GM21717 (cell line): ENCODE results near the gene CAMK2D.

ENCODE experiments used
- ATAC-seq: cut with Tn5 transposase; IDR thresholded peaks from one replicate; pipeline ENCODE4 v1.9.1; 2021; ENCODE audit warnings: mild to moderate bottlenecking, moderate library complexity; ENCODE audit not compliant: unreplicated experiment

CAMK2D gene

DNA sequence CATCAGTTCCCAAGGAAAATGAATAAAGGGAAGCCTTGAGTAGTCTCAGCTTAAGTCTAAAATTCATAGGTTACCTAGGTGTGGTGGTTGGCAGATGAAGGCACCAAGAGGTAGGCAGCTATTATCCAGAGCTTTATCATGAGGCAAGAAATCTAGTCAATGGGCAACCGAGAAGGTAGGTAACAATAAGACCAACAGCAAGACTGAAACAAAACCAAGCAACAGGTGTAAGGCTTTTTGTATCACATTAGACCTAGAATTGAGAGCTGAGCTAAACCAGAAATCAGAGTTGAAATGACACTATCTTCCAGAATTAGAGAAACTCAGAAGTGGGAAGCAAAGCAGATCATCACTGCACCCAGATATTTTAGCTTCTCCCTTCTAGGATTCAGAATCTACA, 117.1 kb downstream of the CAMK2D start:
- peak; percentile 32 for ATAC-seq

DNA sequence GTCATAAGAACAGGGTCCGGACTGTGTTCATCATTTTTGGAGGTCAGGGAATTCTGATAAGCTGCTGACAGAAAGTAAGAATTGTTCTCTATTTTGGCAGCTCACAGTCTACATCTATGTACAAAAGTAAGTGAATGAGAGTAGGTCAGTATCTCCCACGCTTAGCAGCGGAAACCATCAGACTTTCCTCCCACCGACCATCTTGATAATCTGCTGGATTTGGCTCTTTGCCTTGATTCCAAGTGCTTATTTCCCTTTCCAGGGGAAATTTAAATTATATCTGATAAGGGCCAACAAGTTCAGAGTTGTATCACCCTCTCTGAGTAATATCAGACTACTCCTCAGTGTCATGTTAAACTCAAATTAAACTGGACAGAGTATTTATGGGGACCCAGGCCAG, 118.0 kb downstream of the CAMK2D start:
- no peak for ATAC-seq

DNA sequence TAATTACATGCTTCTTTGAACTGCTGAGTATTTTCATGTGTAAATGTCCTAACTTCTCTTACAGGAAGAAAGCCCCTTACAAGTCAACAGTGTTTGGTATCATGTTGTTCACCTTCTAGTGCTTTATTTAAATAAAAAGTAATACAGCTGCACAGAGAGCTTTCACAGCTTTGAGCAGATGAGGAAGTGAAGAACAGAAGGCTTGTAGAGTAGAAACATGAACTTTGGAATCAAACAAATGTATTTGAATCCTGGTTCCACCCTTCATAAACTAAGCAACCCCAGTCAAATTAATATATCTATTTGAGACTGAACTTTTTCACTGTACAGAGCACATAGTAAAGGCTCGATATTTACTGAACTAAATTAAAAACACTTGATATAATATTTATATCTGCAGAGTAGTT, 120.5 kb downstream of the CAMK2D start:
- peak; percentile 67 for ATAC-seq

DNA sequence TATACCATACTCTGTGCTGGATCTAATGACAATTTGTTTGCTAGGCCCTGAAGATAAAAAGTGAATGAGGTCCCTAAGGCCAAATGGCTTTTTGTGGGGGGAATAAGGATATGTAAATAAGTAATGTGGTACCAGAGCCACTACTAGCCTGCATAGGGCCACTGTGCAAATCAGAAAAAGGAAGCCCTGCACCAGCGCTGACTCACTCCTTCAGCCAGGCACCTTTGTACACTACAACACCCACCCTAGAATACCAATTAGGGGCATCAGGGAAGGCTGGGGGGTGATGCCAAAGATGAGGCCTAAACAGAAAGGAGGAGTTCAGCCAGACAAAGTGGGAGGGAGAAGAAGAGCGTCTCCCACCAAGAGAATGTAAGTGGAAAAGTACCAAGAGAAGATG, 122.2 kb downstream of the CAMK2D start:
- peak; percentile 44 for ATAC-seq

DNA sequence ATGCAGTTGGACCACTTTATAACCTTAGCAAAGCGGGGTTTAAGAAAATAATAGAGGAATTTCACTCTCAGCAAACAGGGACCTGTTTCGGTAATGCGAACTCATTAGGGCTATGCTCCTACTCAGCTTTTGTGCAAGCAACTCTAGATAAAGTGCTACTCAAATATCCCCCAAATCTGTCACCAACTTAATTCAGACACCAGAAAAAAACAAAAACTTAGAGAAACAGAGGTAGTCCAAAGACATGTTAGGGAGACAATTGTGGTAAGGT, 123.0 kb downstream of the CAMK2D start:
- ATAC-seq, result no peak

DNA sequence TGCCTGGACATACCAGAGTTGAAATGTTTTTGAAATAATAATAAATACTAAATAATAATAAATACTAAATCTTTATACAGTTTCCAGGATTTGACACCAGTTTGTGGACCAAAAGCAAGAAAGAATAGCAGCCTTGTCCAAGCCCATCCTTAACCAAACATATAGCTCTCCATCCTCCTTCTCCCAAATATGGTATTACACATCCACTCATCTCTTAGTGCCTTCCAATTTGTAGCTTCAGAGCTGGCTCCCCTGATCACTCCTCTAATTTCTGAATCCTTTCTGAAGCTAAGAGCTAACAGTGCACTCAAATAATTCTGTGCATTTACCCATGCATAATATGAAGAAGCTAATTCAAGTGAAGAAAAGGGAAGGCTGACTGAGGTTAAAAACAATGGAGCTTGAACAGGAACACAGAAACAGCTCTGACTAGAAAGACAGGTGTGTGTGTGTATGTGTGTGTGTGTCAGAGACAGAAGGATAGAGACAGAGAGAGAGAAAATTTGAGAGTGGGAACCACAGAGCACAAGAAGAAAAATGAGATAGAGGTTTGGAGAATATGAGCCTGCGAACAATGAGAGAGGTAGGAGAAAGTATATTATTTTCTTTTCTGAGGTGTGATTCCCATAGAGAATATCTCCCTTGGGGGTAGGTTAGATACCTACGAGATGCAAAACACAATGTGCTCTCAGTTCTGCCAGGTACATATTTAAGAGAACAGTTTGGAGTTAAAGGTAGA, 123.5 kb downstream of the CAMK2D start:
- ATAC-seq, result no peak

DNA sequence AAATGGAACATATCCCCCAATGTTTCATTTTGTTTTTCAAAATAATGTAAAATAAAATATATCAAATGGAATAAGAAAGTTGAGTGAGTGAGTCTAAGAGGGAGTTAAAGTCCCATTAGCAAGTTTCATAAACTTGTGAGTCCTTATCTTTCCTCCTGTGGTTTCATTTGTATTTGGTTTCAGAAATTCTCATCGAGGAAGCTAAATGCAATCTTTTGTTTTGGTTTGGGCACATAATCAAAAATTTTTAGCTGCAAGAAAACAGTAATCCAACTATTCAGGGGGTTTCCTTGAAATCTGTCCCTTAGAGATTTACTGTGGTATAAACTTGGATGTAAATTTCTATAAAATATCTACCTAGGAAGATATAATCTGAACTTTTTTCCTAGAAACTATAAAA, 124.2 kb downstream of the CAMK2D start:
- ATAC-seq, result no peak

DNA sequence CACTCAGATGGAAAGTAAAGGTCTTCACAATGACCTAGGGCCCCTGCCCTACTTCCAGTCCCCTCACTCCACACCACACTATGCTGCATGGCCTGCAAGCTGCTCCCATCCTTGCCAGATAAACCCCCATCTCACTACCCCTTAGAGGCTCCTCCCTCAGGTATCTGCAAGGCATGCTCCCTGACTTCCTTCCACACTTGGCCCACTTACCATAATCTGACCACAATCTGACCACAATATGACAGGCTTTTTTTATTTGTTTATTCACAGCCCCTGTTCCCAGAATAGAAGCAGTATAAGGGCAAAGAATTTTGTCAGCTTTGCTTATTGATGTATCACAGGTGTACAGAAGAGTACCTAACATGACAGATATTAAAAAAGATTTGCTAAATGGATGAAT, 124.7 kb downstream of the CAMK2D start:
- no peak for ATAC-seq

DNA sequence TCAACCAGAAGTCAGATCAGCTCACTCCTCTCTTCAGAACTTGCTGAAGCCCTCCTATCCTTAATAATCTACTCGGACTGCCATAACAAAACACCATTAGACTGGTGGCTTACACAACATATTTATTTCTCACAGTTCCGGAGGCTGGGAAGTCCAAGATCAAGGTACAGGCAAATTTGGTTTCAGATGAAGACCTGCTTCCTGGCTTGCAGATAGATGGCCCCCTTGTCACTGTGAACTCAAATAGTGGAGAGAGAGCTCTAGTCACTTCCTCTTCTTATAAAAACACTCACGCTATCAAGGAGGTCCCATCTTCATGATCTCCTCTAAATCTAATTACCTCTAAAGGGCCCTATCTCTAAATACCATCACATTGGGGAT, 125.1 kb downstream of the CAMK2D start:
- ATAC-seq, result peak; percentile 45

DNA sequence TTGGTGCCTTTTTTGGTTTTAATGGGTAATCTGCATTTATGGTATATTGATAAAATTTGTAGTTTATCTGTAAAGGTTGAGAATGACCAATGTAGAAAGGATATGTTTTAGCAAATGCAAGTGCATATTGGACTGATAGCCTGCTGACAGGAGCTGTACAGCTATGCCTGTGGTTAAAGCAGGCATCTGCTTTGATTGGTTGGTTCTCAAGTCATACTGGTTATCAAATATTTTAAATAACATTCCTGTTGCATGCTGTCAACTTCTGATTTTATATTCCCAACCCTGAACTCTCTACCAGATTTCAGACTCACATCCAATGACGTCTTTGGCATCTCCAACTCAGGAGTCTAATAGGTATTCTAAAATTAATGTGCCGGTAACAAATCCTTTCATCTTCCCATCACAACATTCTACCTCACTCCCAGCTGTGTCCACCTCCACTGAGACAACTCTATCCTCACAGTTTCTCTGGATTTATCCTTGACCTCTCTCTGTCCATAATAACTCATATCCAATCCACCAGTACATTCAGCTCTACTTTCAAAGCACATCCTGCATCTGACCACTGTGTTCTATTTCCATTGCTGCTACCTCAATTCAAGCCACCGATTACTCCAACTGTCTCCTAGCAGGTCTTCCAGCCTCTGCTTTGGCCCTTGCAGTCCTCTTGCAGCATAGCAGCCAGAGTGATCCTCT, 125.7 kb downstream of the CAMK2D start:
- ATAC-seq, result no peak

DNA sequence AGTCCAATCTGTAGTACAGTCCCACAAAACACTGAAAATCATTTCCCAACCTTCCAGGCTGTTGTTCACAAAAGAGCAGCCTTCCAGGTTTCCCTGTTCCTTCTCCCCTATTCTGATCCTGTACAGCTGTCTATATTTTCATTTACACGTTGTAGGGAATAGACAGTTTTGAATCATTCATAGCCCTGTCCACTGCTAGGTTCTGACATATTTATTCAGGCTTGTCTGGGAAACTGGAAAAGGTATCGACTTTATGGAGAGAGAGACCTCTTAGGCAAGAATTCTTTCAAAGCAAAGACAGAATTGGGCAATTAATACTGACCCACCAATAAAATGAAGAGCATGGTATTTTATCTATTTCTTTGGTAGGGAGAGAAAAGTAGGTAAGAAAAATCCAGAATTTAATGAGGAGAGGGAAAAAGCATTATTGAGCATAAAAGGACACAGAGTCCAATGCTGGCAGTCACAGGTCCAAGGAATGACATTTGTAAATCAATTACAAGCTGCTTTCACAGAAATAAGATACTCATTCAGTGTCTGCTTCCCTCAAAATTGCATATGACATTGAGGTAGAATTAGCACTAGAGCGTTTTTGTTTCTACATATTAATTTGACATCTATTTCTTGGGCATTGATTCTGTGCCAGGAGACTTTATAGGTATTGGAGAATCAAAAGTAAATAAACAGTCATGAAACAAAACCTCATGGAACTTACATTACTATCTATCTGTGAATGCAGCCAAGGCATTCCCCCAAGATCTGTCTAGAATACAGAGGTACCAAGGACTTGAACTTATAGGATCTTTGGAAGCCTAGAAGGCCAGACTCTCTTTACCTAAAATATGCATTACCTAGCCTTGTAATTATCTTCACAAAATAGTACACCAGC, 127.2 kb downstream of the CAMK2D start:
- ATAC-seq, result no peak

DNA sequence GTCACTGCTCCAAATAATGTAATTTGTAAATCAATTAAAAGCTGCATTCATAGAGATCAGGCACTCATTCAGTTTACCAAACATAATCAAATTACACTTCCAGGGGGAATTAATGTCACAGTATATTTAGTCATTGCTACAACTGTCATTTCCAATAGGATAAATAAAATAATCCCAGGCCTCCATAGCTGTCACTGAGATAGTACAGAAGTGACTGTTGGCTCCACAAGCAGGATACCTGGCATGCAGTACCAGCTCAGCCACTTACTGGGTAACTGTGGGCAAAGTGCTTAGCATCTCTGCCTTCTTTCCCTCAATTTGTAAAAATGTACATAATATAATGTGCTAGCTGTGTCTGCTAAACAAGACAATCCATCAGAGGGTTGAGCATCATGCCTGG, 128.1 kb downstream of the CAMK2D start:
- no peak for ATAC-seq

DNA sequence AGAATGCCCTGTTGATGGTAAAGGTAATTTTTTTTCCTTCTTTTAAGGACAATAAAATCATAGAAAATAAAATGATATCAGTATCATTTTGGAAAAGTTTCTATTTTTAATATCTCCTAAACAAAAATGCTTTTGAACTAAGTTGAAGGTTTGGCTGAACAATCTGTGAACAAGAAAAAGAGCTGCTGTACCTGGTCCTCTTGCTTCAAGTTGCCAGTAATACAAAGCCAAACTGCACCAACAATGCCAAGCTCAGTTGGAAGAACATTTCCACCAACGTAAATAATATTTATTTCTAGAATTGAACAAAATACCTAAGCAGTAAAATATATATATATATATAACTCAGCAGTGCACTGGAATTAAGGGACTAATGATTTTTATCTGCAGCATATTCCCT, 132.8 kb downstream of the CAMK2D start:
- no peak for ATAC-seq

DNA sequence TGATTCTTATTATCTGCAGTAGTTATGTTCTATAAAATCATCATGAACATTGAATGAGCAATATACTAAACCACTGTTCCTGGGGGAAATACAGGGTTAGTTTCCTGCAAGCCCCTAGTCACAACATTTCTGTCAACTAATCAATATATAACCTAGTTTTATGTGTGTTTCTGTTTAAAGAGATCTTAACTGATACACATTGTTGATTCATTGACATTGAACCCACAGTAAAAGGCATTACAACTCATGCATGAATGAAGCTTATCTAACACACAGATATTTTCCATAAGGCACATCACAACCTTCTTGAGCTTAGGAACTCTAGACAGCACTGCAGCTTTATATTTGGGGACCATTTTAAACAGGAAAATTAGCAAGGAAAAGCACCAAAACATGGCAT, 134.2 kb downstream of the CAMK2D start:
- ATAC-seq, result no peak

DNA sequence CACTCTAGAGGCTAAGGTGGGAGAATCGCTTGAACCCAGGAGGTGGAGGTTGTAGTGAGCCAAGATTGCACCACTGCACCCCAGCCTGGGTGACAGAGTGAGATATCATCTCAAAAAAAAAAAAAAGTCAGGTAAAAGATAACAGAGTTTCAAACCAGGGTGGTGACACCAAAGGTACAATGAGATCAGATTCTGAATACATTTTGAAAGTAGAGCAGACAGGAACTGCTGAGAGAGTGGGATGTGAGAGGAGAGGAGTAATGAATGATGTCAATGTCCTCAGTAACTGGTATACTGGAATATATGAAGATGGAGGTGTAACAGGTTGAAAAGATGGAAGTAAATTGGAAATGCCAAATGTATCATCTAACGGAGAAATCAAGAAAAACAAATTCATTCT, 135.6 kb downstream of the CAMK2D start:
- ATAC-seq, result no peak

DNA sequence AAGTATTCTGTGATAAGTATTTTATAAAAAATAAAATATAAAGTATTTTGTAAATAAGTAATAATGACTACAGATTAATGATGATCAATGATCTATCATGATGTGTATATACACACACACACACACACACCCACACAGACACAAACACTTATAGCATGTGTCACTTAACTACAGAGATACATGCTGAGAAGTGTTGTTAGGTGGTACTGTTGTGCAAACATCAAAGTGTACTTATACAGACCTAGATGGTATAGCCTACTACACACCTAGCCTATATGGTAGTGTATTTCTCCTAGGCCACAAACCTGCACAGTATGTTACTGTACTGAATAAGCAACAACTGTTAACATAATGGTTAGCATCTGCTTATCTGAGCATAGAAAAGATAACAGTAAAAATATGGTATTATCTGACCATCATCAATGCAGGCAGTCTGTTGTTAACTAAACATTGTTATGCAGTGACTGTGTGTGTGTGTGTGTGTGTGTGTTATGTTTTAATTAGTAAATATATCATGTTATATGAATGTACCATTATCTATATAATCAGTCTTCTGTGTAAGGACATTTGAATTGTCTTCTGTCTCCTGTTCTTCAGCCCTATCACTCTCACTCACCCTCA, 138.2 kb downstream of the CAMK2D start:
- no peak for ATAC-seq

DNA sequence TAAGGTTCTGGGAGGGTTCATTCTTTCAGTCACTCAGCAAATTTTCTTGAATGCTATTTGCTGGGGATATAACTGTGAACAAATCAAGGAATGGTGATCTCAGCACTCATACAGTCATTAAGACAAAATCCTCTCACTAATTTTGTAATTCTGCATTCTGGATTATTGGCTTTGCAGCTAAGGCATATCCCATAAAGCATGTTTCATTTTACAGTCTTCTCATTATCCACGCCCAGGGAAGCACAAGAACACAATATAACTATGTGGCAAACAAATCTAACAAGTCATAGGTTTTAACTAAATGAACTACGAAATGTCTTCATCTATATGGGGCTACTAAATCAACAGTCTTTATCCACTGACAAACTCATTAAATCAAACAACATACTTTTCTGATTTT, 139.9 kb downstream of the CAMK2D start:
- ATAC-seq, result no peak

DNA sequence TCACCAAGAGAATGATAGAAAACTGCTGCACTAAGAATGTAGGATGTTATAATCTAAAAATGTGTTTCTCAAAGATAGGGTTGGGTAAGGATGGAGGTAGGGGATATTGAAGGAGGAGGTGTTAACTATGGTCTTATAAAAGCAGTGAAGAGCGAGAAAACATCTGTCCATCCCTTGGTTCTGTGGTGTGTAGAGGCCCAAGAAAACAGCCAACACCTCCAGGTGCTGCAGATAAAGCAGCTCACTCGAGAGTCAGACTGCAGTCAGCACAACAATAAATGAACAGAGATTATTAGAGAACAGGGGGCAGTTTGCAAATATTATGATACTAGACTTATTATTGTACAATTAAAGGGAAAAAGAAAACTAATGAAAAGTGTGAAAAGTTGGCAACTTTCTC, 141.5 kb downstream of the CAMK2D start:
- no peak for ATAC-seq

DNA sequence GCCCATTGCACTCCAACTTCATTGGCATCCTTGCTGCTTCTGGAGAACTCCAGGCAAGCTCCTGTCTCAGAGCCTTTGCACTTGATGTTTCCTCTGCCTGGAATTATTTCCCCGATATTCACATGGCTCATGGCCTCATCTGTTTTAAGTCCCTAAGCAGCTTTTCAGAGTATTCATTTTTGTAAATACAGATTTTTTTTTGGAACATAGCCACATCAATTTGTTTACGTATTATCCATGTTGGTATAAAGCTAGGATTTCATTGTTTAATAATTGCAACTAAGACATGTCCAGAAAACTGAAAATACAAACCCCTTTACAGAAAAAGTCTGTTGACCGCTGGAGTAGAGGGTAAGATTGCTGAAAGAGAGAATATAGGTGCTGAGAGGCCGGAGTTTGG, 142.0 kb downstream of the CAMK2D start:
- no peak for ATAC-seq

DNA sequence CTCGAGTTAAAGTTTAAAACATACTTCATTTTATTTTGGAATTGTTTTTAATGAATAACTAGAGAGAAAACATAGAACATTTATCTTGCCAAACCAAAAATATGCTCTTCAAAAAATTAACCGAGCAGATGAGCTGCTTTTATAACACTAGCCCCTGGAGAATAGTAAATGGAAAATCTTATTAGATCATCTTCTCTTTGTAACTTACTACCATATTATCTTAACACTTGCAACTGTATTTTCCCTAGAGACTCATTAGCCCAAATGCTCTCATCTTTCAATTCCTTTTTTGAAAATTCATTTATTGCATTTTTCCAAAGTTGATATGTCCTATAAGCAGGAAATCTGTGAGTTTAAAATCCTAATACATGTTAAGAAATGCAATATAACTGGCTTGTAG, 143.3 kb downstream of the CAMK2D start:
- ATAC-seq, result no peak

DNA sequence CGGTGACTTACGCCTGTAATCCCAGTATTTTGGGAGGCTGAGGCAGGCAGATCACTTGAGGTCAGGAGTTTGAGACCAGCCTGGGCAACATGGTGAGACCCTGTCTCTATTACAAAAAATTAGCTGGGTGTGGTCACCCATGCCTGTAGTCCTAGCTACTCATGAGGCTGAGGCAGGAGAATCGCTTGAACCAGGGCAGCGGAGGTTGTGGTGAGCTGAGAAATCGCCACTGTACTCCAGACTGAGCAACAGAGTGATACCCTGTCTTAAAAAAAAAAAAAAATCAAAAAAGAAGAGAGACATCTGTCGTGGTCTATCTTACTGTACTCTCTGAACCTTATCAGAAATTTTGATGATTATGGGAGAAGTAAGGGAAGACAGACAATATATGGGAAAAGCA, 144.3 kb downstream of the CAMK2D start:
- no peak for ATAC-seq

DNA sequence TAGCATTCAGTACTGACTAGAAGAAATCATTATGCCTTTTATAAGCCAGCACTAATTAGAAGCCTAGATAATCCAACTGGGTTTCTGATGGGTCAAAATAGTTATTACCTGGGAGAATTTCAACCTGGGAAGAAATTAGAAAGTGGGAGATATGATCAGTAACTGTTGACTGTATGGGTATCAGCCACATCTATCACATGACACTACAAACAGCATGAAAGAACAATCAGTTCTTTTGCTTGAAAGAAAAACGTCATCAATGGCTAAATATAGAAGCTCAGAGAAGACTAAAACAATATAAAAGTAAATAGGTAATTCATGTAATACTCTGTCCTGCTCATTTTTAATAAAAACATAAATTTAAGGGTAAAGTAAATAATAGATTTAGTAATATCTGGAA, 145.1 kb downstream of the CAMK2D start:
- ATAC-seq, result no peak
